MV-4-11 (cell line): ENCODE results near the gene C4orf51.

ENCODE experiments used
- DNase-seq: peaks from one replicate; lab custom pipeline; 2025; lab: John Stamatoyannopoulos, UW

Gene C4orf51

DNA sequence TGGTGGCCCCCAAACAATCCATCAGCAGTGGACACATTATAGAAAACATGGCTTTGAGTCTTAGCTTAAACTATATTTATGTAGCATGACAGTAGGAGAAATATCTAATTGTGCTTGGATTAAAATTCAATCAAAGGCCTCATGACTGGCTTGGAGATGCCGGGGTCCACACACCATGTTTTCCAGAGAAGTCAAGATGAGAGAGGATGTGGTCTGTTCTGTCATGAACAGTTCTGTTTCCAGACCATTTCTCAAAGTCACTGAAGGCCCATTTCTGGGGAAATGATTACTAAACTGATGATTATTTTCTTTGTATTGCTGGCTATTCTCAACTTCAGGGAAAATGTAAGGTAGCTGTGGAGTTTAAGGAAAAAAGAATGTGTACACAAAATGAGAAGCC, 76.3 kb downstream of the C4orf51 start:
- no peak for DNase-seq

DNA sequence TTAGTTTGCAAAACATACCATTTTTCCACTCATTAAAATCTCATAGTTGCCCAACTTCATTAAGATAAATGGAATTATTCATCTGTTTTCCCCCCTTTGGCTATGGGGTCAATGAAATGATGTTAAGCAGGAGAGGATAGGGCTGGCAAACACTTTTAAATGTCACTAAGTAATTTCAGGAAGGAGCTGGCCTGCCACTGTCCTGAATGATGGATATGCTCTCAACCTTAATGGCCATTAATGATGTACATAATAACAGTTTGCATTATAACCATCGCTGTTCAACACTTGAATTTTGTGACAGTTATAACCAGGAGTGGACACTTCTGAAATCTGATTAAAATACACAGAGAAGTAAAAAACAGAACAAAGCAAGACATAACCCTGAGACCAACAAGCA, 77.2 kb downstream of the C4orf51 start:
- no peak for DNase-seq

DNA sequence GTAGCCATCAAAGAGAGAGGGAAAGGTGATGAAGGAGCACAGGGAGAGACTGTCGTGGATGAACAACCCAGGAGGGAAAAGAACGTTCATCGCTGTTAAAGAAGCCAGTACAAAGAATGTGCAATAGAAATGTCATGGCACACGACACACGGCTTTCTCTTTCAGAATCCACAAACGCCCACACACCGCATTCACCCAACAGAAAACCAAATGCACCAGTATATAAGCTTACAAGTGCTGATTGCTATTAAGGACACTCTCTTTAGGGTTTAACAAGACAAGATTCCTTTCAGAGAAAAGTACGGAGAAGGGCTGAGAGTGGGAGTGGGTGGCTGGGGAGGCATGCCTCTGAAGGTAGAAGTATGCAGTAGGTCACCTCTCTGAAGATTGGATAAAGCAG, 80.2 kb downstream of the C4orf51 start:
- no peak for DNase-seq

DNA sequence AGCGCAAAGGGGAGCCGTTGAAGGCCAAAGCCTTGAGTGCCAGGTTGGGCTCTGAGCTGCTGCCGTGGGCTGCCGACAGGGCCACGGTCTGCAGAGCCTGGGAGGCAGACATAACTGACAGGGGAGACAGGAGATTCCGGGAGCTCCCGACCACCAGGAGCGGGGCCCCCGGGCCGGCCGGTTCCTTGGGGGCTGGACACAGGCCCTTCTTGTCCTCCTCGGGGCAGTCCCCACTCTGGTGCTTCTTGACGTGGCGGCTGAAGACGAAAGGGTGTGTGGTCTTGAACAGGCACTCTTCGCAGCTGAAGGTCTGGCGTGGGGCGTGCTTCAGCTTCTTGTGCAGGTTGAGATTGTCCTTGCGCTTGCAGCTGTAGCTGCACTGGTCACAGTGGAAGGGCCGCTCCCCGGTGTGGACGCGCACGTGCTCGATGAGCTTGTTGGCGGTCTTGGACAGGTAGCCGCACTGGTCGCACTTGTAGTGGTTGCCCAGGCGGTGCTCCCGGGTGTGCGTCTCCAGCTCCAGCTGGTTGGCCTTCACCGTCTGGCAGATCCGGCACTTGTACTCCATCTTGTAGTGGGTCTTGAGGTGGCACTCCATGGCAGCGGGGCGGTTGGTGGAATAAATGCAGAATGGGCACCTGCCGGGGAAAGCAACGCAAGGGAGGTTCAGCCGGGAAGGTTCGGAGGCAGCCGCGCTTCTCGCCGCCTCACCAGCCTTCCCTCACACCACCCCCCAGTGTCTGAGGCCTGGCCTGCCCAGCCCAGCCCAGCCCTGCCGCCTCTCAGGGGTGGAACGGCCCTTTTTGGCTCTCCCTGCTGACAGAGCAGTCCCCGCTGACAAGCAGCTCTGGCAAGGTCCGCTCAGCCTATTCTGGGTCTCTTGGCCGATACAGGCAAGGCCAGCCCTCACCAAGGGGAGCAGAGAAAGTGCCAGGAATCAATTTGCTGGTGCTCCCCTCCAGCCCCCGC, 81.3 kb downstream of the C4orf51 start:
- DNase-seq: no peak

DNA sequence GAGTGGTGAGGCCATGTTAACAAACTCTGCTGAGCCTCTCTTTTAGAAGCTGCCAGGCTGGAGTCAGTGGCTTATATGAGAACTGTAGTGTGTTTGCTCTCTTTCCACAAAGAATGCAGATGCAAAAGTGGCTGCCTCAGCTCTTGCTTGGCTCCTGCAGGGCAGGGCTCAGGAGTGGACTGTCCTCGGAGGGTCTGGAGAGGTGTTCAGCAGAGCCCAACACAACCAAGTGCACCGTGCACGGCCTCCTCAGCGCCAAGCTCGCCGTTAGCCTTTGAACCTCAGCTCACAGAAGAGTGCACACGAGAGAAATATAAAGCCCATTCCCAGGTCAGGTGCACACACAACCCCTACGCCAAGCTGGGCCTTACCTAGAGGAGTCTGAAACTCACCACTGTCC, 82.8 kb downstream of the C4orf51 start:
- DNase-seq: no peak

DNA sequence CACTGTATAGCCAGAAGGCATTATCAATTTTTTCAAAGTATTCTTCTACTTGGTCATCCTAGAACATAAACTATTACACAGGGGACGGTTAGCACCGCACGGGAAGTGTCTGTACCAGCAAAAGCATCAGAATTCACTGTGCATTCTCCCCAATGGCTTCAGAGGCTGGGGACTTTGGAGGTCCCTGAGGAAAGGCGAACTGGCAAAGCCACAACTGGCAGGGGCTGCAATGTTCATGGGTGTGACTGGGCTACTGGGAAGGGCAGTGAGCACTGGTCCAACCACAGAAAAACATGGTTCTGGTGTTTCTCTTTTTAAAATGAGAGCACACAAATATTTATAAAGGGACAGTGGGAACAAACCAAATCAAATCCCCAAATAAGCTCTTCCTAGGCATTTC, 83.5 kb downstream of the C4orf51 start:
- DNase-seq: no peak

DNA sequence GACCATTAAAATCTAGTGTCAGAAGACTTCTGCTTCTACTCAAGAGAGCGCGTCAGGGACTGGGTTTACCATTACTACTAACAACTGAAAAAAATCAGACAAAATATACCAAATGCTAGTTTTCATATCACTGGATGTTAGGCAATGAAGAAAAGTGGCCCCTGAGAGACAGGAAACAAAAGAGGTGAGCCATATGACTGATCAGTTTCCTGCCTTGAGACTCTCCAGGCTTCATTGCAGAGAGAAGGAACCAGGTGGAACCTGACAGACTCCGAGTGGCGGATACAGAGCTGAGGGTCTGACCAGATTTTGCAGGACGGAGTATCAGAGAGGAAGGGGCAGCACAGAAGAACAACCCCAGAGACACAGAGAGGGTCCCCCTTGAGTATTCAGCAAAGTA, 86.3 kb downstream of the C4orf51 start:
- no peak for DNase-seq

DNA sequence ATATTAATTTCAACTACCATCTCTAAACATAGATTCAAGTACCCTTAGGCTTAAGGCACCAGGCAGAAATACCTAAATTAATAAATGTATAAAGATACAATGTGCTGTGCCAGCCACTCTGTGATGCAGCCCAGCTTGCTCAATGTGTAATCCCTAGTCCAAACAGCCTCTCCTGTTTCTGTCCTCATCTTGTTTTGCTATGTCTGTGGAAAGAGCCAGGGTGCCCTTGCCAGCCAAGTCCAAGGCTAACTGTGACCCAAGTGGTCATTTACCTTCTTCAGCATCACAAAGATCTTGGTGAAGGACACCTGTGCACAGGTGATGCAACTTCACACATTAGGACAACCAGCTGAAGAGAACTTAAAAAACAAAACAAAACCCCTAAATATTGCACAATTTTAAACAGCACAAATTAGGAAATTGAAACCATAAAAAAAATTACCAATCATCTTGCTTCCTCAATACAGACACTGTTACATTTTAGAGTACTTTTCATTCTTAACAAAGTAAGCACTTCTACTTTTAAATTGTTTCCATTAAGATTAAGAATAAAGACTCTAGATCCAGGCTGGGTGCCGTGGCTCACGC, 89.6 kb downstream of the C4orf51 start:
- DNase-seq: peak; percentile 60

DNA sequence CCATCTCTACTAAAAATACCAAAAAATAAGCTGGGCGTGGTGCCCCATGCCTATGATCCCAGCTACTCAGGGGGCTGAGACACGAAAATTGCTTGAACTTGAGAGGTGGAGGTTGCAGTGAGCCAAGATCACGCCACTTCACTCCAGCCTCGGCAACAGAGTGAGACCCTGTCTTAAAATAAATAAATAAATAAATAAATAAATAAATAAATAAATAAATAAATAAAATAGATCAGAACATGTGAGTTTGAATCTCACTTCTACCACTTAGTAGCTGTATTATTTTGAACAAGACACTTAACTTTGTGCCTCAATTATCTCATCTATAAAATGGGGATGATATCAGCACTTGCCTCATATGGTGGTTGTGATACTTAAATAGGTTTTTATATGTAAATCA, 90.2 kb downstream of the C4orf51 start:
- DNase-seq: no peak

DNA sequence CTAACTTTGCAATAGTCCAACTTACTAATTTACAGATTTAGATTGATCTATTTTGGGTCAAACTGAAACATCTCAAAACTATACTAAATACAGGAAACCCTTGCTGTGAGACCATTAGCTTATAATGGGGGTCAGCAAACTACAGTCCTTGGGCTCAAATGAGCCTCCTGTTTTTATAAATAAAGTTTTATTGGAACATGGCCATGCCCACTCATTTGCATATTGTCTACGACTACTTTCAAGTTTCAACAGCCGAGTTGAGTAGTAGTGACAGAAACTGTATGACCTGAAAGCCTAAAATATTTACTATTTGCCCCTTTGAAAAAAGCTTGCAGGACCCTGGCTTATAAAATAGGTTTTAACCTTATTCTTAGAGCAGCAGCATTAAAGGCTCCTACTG, 92.4 kb downstream of the C4orf51 start:
- DNase-seq: no peak

DNA sequence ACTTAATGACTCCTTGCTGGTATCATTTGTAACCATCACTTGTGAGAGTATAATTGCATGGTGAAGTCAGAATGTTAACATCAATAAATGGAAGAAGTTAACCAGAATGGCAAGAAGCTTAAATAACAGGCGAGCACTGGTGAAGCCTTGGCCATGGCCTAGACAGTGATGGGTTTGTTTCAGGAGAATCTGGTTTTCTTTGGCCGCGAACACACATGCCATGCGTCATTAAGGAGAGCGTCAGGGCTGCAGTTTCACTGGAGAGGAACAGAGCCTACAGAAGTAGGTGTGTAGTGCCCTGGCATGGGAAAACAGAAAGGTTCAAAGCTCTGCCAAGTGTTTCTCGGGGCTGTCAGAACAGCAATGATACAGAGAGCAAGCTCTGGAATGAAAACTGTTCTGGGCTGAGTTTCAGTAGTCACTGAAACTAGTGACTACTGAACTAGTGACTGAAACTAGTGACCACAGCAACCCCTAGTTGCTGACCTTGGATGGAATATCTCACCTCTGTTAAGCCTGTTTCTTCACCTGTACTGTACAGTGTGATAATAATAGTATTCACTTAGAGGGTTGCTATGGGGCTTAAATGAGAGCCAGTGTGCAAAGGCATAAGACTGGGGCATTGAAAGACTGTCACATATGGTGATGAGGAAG, 93.8 kb downstream of the C4orf51 start:
- no peak for DNase-seq

DNA sequence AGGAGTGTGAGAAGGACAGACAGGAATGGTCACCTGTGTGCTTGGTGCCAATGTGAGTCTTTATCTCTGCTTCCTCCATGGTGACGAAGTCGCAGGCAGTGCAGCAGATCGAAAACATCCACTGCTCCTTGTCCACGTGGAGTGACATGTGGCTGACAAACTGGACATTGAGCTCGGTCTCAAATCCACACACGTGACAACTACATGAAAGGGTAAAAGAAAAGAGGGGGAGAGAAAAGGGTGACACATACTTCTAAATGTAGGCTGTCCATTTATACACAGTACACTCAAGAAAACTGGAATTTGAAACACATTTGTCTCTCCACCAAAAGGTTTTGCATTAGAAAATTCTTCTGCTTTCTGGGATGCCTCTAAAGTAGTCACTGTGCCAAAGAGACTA, 94.5 kb downstream of the C4orf51 start:
- no peak for DNase-seq

DNA sequence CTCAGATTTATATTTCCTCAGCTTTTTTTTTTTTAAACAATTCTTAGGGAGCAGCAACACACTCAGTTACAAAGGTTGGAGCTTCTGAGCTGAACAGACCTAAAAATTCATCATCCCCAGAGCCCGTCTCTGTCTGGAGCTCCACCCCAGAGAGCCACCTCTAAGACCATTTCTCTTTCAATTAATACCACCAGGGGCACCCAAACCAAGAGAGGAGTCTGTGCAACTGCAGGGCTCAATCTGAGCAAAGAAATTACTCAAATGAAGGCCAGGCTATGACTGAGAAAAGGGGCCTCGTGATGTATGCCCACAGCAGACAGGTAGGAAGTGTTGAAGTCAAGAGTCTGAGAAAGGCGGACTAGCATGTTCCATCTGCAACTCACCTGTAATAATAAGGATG, 95.5 kb downstream of the C4orf51 start:
- no peak for DNase-seq

DNA sequence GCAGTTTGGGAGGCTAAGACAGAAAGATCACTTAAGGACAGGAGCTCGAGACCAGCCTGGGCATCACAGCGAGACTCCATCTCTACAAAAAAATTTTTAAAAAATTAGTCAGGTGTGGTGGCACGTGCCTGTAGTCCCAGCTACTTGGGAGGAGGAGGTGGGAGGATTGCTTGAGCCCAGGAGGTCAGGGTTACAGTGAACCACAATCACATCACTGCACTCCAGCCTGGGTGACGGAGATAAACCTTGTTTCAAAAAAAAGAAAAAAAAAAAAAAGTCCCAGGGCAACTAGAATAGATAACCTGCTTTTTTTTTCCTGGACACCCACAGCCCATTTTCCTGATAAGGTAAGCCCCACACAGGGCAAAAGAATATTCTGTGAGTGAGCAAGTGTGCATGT, 96.3 kb downstream of the C4orf51 start:
- no peak for DNase-seq

DNA sequence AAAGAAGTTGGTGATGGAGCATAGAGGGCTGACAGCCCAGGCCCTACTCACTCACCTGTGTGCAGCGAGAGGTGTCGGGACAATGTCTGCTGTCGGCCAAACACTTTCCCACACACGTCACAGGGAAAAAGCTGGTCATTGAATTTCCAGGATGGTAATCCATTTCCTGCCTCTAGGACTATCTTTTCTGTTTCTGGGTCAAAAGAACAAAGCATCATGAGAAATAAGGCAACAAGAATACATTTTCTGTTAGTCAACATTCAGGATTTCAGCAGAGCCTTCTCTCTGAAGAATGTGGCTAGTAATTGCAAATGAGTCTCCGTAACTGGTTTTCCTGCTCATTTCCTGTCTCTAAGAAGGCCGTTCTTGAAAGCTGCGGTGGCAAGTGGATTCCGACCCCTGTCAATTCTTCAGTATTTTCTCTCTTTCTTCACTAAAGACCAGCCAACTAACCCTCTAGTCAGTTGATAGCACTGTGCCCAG, 99.4 kb downstream of the C4orf51 start:
- no peak for DNase-seq

DNA sequence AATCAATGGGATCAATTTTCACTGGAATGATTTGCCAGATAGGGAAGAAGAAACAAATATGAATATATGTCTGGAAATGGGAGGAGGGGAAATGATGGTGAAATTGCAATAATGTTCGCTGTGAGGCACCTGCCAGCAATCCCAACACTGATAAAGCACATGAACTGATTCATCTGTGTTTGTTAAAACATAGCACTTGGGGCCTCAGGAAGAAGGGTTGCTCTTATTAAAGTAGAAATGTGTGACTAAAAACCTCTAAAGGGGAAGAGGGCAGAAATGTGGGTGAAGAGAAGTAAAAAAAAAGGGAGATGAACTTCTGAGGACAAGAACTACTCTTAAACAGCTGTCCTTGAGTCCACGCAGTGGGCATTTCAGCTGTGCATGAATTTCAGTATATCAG, 101.4 kb downstream of the C4orf51 start:
- DNase-seq: peak; percentile 64
